Thyroid gland (tissue), 4 donors: ENCODE data around the gene SDS.

Source experiments
- CTCF ChIP-seq, 6 experiments: fragments of 200-600 bp in 3 of 6; fragments of 450-650 bp in 3 of 6; sonication (generic) in 3 of 6; IDR thresholded peaks; one replicate each; pipeline ENCODE4 v1.5.1; 2016 to 2019; ENCODE audit warnings: antibody characterized with exemption in 6 of 6, mild to moderate bottlenecking in 2 of 6, inconsistent platforms in 1 of 6, moderate library complexity in 1 of 6
- POLR2A ChIP-seq, 2 donors: fragments of 450-650 bp; IDR thresholded peaks; one replicate each; pipeline ENCODE4 v1.6.1; 2017; ENCODE audit warnings: antibody characterized with exemption in 2 of 2, mild to moderate bottlenecking in 2 of 2, moderate library complexity in 1 of 2

GRCh38 chr12:113366827-113367226, 36.9 kb downstream of the SDS start:
- no peak for TF ChIP-seq POLR2A (IDR thresholded peaks at IDR 0.05)
- TF ChIP-seq CTCF (IDR thresholded peaks at IDR 0.05): no peak
